Measurements from ENCODE around the gene FAM177A1. TPM values are rescaled to one million over a fixed set of nuclear protein-coding genes. Genes with fewer than 3 reads are reported as not detected.
"Not testable (repeated sequence)": the region's sequence is repeated elsewhere in the genome, so short reads cannot be mapped to it uniquely, and the experiment has no call there.

Gene FAM177A1
- total RNA-seq, 1 donor from 2014 or later = 94.8 TPM

DNA sequence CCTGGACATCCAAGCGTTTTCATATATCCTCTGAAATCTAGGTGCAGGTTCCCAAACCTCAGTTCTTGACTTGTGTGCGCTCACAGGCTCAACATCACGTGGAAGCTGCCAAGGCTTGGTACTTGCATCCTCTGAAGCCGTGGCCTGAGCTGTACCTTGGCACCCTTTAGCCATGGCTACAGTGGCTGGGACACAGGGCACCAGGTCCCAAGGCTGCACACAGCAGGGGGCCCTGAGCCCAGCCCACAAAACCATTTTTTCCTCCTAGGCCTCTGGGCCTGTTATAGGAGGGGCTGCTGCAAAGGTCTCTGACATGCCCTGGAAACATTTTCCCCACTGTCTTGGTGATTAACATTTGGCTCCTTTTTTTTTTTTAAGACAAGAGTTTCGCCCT is 11.6 kb upstream of the FAM177A1 start:
- Mint-ChIP-seq H3K27me3 (ENCODE audit: low read depth, unreplicated experiment) (no peaks in the 10 kb centered on the region), H3K9me3 (ENCODE audit: unreplicated experiment) (peaks cover 22% of the 10 kb centered on the region), H3K4me1 (ENCODE audit: low read depth, unreplicated experiment) (no peaks in the 10 kb centered on the region), H3K4me3 (ENCODE audit: unreplicated experiment) (no peak overlapping the region), H3K27ac (ENCODE audit: unreplicated experiment) (no peak overlapping the region), H3K36me3 (ENCODE audit: low read depth, unreplicated experiment) (peaks cover 25% of the 10 kb centered on the region)
- Histone ChIP-seq H3K4me1 (ENCODE audit: insufficient read depth, low read length) (no peaks in the 10 kb centered on the region), H3K9ac (ENCODE audit: low read length) (no peak overlapping the region), H3K9me3 (ENCODE audit: insufficient read depth, low read depth, low read length) (peaks cover 6% of the 10 kb centered on the region), H3K79me2 (ENCODE audit: insufficient read depth, low read length) (no peaks in the 10 kb centered on the region), H3K4me3 (ENCODE audit: insufficient read depth, low read depth, low read length) (no peak overlapping the region), H2AFZ (ENCODE audit: low read depth, low read length) (no peak overlapping the region), H3K27ac (ENCODE audit: low read depth, low read length) (no peak overlapping the region), H3K36me3 (ENCODE audit: insufficient read depth, low read length) (peaks cover 9% of the 10 kb centered on the region), H3K27me3 (ENCODE audit: insufficient read depth, low read length) (no peaks in the 10 kb centered on the region), H4K20me1 (ENCODE audit: insufficient read depth, low read length) (no peaks in the 10 kb centered on the region), H3K4me2 (ENCODE audit: low read length) (no peak overlapping the region)
- no peak for TF ChIP-seq EZH2 (IDR thresholded peaks at IDR 0.05; ENCODE audit: insufficient read depth, low read length)
- TF ChIP-seq, protein P1, sequence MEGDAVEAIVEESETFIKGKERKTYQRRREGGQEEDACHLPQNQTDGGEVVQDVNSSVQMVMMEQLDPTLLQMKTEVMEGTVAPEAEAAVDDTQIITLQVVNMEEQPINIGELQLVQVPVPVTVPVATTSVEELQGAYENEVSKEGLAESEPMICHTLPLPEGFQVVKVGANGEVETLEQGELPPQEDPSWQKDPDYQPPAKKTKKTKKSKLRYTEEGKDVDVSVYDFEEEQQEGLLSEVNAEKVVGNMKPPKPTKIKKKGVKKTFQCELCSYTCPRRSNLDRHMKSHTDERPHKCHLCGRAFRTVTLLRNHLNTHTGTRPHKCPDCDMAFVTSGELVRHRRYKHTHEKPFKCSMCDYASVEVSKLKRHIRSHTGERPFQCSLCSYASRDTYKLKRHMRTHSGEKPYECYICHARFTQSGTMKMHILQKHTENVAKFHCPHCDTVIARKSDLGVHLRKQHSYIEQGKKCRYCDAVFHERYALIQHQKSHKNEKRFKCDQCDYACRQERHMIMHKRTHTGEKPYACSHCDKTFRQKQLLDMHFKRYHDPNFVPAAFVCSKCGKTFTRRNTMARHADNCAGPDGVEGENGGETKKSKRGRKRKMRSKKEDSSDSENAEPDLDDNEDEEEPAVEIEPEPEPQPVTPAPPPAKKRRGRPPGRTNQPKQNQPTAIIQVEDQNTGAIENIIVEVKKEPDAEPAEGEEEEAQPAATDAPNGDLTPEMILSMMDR (IDR thresholded peaks at IDR 0.05; ENCODE audit: insufficient read depth, low read depth, low read length) = no peak
- DNase-seq (ENCODE audit: low read depth) = no peak
- FAIRE-seq = no peak

DNA sequence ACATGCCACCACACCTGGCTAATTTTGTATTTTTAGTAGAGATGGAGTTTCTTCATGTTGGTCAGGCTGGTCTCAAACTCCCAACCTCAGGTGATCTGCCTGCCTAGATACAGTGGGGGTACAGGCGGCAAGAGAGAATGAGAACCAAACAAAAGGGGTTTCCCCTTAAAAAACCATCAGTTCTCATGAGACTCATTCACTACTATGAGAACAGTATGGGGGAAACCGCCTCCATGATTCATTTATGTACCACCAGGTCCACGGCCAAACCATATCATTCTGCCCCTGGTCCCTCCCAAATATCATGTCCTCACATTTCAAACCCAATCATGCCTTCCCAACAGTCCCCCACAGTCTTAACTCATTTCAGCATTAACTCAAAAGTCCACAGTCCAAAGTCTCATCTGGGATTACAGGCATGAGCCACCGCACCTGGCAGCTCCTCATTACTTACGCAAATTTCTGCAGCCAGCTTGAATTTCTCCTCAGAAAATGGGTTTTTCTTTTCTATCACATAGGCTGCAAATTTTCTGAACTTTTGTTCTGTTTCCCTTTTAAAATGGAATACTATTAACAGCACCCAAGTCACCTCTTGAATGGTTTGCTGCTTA is 11.0 kb upstream of the FAM177A1 start:
- not testable (repeated sequence) for H2AFZ ChIP-seq (ENCODE audit: low read depth, low read length); H3K4me3 Mint-ChIP-seq (ENCODE audit: unreplicated experiment); H3K27me3 ChIP-seq (ENCODE audit: insufficient read depth, low read length); H3K4me3 ChIP-seq (ENCODE audit: insufficient read depth, low read depth, low read length); H3K27ac ChIP-seq (ENCODE audit: low read depth, low read length); H3K4me1 Mint-ChIP-seq (ENCODE audit: low read depth, unreplicated experiment); H3K4me1 ChIP-seq (ENCODE audit: insufficient read depth, low read length); H3K27ac Mint-ChIP-seq (ENCODE audit: unreplicated experiment); H3K79me2 ChIP-seq (ENCODE audit: insufficient read depth, low read length); FAIRE-seq; H3K9ac ChIP-seq (ENCODE audit: low read length); H3K4me2 ChIP-seq (ENCODE audit: low read length); DNase-seq (ENCODE audit: low read depth); H3K27me3 Mint-ChIP-seq (ENCODE audit: low read depth, unreplicated experiment); H3K36me3 ChIP-seq (ENCODE audit: insufficient read depth, low read length); H3K9me3 ChIP-seq (ENCODE audit: insufficient read depth, low read depth, low read length); H4K20me1 ChIP-seq (ENCODE audit: insufficient read depth, low read length)
- peaks cover 22% of the 10 kb centered on the region for H3K9me3 Mint-ChIP-seq (ENCODE audit: unreplicated experiment)
- peaks cover 24% of the 10 kb centered on the region for H3K36me3 Mint-ChIP-seq (ENCODE audit: low read depth, unreplicated experiment)

DNA sequence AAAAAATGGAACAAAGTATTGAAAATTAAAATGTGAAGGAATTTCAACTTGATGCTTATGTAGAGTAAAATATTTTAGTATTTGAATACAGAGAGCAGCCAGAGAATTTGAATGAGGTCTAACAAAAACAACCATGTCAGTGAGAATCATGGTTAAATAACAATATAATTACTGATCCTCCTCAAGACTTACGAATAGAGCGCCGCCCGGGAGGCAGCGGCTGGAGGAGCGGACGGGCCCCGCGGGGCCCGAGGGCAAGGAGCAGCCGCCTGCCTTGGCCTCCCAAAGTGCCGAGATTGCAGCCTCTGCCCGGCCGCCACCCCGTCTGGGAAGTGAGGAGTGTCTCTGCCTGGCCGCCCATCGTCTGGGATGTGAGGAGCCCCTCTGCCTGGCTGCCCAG is 7.8 kb upstream of the FAM177A1 start:
- not testable (repeated sequence) for H3K27me3 Mint-ChIP-seq (ENCODE audit: low read depth, unreplicated experiment); H3K27ac ChIP-seq (ENCODE audit: low read depth, low read length); H3K9ac ChIP-seq (ENCODE audit: low read length); H3K9me3 ChIP-seq (ENCODE audit: insufficient read depth, low read depth, low read length); H3K27ac Mint-ChIP-seq (ENCODE audit: unreplicated experiment); H3K4me2 ChIP-seq (ENCODE audit: low read length); H3K36me3 ChIP-seq (ENCODE audit: insufficient read depth, low read length); H4K20me1 ChIP-seq (ENCODE audit: insufficient read depth, low read length); DNase-seq (ENCODE audit: low read depth); H3K27me3 ChIP-seq (ENCODE audit: insufficient read depth, low read length); FAIRE-seq; H3K79me2 ChIP-seq (ENCODE audit: insufficient read depth, low read length); H3K4me1 Mint-ChIP-seq (ENCODE audit: low read depth, unreplicated experiment); H2AFZ ChIP-seq (ENCODE audit: low read depth, low read length); H3K4me3 Mint-ChIP-seq (ENCODE audit: unreplicated experiment); H3K4me1 ChIP-seq (ENCODE audit: insufficient read depth, low read length); H3K4me3 ChIP-seq (ENCODE audit: insufficient read depth, low read depth, low read length)
- Mint-ChIP-seq H3K36me3 (ENCODE audit: low read depth, unreplicated experiment) (peaks cover 23% of the 10 kb centered on the region), H3K9me3 (ENCODE audit: unreplicated experiment) (peaks cover 20% of the 10 kb centered on the region)

Data from astrocyte (in vitro differentiated cells and primary cell).